Epithelial cell of proximal tubule (primary cell): ENCODE results near the gene CAMTA1. TPM values are rescaled to one million over a fixed set of nuclear protein-coding genes. Genes with fewer than 3 reads are reported as not detected.

ENCODE experiments used
- DNase-seq: peaks from one replicate; pipeline ENCODE4 v3.0.0-alpha.2; 2011; ENCODE audit warnings: low read depth
- H3K4me3 ChIP-seq: 2 replicates; pipeline ENCODE4 v1.5.1; 2011; ENCODE audit warnings: low read depth, mild to moderate bottlenecking, low read length
- total RNA-seq: library from RNA; depleted of rRNA; stranded (reverse); fragments of >200 nt; gene quantifications from 2 replicates; pipeline ENCODE4 v1.2.3, GENCODE V29; 2015
- TF ChIP-seq, protein P1 (sequence below): conservative IDR thresholded peaks from 2 replicates; pipeline ENCODE4 v1.5.1; 2012; ENCODE audit warnings: low read depth, mild to moderate bottlenecking, low read length

CAMTA1 gene
- total RNA-seq, 1 donor from 2014 or later = 79.2 TPM

DNA sequence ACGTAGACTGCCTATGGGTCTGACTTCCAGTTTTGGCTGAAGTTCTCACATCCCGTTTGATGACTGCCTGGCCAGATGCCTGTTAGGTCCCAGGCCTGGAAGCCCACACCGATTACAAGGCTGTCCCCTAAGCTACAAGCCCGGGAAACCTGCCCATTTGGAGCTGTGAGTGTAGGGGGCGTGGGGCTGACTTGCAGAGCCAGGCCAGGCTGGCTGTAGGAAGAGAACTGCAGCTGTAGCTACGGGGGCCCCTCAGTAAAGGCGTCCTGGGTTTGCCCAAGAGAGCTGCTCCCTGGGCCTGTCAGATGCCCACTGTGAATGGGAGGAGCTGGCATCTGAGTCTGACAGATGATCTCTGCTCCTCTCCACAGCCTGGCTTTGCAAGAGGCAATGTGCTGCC lies 199.7 kb downstream of the CAMTA1 start:
- TF ChIP-seq, protein P1, sequence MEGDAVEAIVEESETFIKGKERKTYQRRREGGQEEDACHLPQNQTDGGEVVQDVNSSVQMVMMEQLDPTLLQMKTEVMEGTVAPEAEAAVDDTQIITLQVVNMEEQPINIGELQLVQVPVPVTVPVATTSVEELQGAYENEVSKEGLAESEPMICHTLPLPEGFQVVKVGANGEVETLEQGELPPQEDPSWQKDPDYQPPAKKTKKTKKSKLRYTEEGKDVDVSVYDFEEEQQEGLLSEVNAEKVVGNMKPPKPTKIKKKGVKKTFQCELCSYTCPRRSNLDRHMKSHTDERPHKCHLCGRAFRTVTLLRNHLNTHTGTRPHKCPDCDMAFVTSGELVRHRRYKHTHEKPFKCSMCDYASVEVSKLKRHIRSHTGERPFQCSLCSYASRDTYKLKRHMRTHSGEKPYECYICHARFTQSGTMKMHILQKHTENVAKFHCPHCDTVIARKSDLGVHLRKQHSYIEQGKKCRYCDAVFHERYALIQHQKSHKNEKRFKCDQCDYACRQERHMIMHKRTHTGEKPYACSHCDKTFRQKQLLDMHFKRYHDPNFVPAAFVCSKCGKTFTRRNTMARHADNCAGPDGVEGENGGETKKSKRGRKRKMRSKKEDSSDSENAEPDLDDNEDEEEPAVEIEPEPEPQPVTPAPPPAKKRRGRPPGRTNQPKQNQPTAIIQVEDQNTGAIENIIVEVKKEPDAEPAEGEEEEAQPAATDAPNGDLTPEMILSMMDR = no peak
- H3K4me3 ChIP-seq = no peak overlapping the region
- DNase-seq = no peak

DNA sequence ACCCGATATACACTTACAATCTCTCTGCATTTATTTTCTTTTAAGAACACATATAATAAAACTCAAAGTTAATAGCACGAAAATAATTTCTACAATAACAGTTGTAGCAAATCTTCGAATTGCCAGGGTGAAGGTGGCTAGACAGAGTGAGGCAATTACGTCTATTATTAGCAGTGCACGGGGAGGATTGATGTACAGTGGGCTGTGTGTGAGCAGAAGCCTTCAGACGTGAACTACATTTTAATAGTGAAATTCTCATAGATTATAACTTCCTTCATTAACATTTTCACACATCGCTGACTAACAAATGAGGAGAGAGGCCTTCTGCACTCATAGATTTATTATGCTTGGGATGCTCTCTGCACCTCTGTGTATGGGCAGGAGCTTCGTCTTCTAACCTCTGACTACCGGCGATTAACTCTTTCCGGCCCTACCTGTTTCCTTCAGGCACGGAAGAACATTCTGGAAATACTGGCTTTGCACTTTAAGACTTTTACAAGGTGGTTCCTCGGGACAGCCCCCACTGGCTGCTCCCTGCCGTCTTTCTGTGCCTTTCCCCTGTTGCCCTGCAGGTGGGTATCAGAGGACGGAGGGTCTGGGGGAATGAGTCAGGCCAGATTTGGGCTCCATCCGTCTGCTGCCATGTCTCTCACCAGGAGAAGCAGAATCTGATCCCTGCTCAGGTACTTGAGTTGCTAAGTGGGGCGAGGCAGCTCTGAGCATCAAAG lies 200.5 kb downstream of the CAMTA1 start:
- TF ChIP-seq, protein P1 = no peak
- no peak overlapping the region for H3K4me3 ChIP-seq
- no peak for DNase-seq

DNA sequence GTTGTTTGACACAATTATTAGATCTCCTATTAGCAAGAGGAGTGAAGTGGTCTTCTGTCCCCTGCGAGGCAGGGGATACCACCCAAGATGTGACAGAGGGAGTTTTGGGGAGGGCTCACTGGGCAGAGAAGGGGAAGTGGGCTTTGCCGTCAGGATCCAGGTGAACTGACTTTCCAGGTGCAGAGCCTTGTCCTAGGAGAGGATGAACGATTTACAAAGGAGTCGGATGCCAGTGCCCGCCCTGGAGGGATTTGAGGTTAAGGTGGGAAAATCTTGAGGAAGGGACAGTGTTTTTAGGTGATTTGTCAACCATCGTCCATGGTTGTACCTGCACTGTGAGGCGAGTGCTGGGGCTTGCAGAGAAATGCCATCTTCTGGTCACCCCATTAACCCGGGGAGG lies 201.0 kb downstream of the CAMTA1 start:
- H3K4me3 ChIP-seq = no peak overlapping the region
- TF ChIP-seq, protein P1 = no peak
- DNase-seq = no peak

DNA sequence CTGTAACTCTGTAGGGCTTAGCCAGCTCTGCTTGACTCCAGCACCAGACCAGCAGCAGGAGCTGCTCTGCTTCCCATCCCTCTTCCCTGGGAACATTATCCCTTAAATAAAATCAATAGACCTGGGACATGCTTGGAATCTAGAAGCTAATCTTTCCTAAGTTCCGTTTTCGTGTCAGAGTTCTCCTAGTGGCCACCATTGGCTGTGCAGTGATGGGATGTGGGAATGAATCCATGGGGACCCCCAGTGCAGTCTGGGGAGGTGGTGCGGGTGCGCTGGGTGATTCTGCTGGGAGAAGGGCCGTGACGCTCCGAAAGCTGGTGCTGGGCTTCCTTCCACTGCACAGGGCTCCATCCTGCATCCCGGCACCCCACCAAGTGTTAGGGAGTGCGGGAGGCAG lies 202.7 kb downstream of the CAMTA1 start:
- DNase-seq = no peak
- no peak overlapping the region for H3K4me3 ChIP-seq
- TF ChIP-seq, protein P1 = no peak

GRCh38 chr1:6988796-6989195 lies 203.5 kb downstream of the CAMTA1 start:
- no peak for DNase-seq
- TF ChIP-seq, protein P1 = no peak
- H3K4me3 ChIP-seq = no peak overlapping the region

DNA sequence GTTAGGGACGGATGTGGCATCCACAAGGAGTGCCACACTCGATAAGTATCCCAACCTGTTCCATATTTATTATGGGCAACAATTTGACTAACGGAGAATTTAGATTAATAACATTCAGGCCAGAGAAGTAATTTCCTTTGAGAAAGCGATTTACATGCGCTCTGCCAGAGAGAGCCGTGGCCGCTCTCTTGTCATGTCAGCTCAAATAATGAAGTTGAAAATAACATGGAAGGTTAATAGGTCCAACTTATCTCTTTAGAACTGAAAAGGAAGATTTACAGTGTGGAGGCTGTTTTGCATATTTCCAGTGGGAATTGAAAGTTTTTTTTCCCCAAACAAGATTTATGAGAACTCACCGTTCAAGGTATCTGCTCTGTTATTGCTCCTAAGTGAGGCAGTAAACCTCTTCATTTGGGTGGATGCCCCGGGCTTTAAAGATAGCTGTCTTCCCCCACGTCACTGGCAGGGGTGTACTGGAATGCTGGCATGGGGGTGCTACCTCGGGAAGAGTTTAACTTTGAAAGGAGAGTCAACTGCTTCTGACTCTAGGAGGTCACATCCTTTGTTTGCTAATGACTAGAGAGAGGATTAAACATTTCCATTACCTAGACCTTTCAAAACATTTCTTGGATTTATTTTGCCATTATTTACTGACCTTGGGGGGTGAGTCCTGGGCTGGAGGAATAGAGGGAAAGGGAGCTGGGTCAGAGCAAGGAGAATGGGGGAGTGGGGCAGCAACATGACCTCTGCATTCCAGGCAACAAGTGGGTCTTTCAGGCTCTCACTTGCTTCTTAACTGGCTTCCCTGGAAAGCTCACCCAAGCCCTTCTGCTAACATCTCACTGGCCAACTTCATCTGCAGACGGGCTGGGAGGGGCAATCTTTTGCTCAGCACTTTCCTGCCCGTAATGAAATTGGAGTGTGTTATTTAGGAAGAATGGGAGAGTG lies 204.2 kb downstream of the CAMTA1 start:
- no peak overlapping the region for H3K4me3 ChIP-seq
- no peak for DNase-seq
- TF ChIP-seq, protein P1 = no peak
